Kidney (tissue), 14 donors: Measurements from ENCODE around the gene MAP7D3. TPM values are rescaled to one million over a fixed set of nuclear protein-coding genes. Genes with fewer than 3 reads are reported as not detected.

Experiments used
- DNase-seq, 5 donors: peaks; one replicate each; pipeline ENCODE4 v3.0.0-alpha.2; 2013 to 2020
- FAIRE-seq: peaks from 2 replicates; lab custom pipeline; 2012; peaks lifted over from hg19 to GRCh38; lab: Jason Lieb, UNC
- H3K27ac ChIP-seq, 2 donors: one replicate each; pipeline ENCODE4 v1.7.0; 2013; ENCODE audit warnings: low read depth in 2 of 2, low read length in 2 of 2, inconsistent platforms in 1 of 2
- H3K27me3 ChIP-seq: one replicate; pipeline ENCODE4 v1.7.1; 2013; ENCODE audit warnings: low read length, inconsistent platforms; ENCODE audit not compliant: control insufficient read depth, insufficient read depth
- H3K36me3 ChIP-seq, 3 donors: one replicate each; pipeline versions ENCODE4 v1.7.0 to v1.7.1; 2013; ENCODE audit warnings: low read length in 3 of 3, control low read depth in 1 of 3, inconsistent platforms in 1 of 3; ENCODE audit not compliant: insufficient read depth in 3 of 3, control insufficient read depth in 2 of 3
- H3K4me1 ChIP-seq, 3 donors: one replicate each; pipeline versions ENCODE4 v1.7.0 to v1.7.1; 2013; ENCODE audit warnings: low read length in 3 of 3, inconsistent platforms in 1 of 3, low read depth in 1 of 3; ENCODE audit not compliant: control insufficient read depth in 2 of 3, insufficient read depth in 2 of 3
- H3K4me3 ChIP-seq, 3 donors: one replicate each; pipeline versions ENCODE4 v1.7.0 to v1.8.1; 2013; ENCODE audit warnings: low read length in 3 of 3, control low read depth in 1 of 3, inconsistent platforms in 1 of 3
- H3K9ac ChIP-seq, 3 donors: one replicate each; pipeline versions ENCODE4 v1.7.0 to v1.7.1; 2013; ENCODE audit warnings: low read length in 3 of 3, control low read depth in 1 of 3, inconsistent platforms in 1 of 3
- H3K9me3 ChIP-seq, 3 donors: one replicate each; pipeline versions ENCODE4 v1.7.0 to v1.7.1; 2013; ENCODE audit warnings: low read length in 3 of 3, control low read depth in 1 of 3, inconsistent platforms in 1 of 3; ENCODE audit not compliant: control insufficient read depth in 2 of 3, insufficient read depth in 1 of 3
- CTCF ChIP-seq: IDR thresholded peaks from 3 replicates; pipeline ENCODE4 v1.5.1; 2012; ENCODE audit warnings: mild to moderate bottlenecking, moderate library complexity, borderline replicate concordance; ENCODE audit not compliant: insufficient read depth; ENCODE audit errors: extremely low read depth
- intact Hi-C: fragments of 100-400 bp; cut with DNase I; formaldehyde crosslinking; loops from one replicate; pipeline ENCODE4 v1.11.1; 2022
- polyA plus RNA-seq: library from polyadenylated mRNA; stranded (reverse); fragments of 350-450 nt; fragmentation: Illumina TruSeq; extraction: RNeasy Lipid Tissue Mini Kit (QIAGEN cat#74804); gene quantifications from one replicate; pipeline ENCODE4 v1.2.3, GENCODE V29; 2014; ENCODE audit warnings: low read depth, low replicate concordance; ENCODE audit not compliant: insufficient read depth
- total RNA-seq: library from RNA; stranded (reverse); fragmentation: NEBNext Ultra II Directional; extraction: Animal tissue kit (Norgen Biotek cat#: 25700); gene quantifications from one replicate; pipeline ENCODE4 v1.2.1, GENCODE V29; 2021
- donor health status: control.
- donor health status: control.
- donor health status: control.
- donor health status: control.
- donor health status: control.
- donor health status: DM: yes; HTN: yes; CAD: no.
- donor health status: Normal renal cell carcinoma (clear cell type).

MAP7D3 gene
- total and polyA plus RNA-seq, 2 donors from 2014 or later: 5.7 to 13.9 TPM

GRCh38 chrX:136166221-136166855, 84.9 kb downstream of the MAP7D3 start:
- H3K4me1 ChIP-seq: peaks cover 0 to 7% (median 0%) of the 10 kb centered on the region in 3 donors
- H3K9ac ChIP-seq: no peak overlapping the region
- H3K36me3 ChIP-seq: no peaks in the 10 kb centered on the region
- H3K27ac ChIP-seq: no peak overlapping the region
- no peaks in the 10 kb centered on the region for H3K9me3 ChIP-seq
- FAIRE-seq (no peak), DNase-seq (peak in 2 of 5 donors; percentile 16 to 47)
- H3K27me3 ChIP-seq: peaks cover 2% of the 10 kb centered on the region
- intact Hi-C loops: no loop called here
- no peak overlapping the region for H3K4me3 ChIP-seq
- peak; percentile 32 for TF ChIP-seq CTCF

GRCh38 chrX:136165406-136165805, 85.8 kb downstream of the MAP7D3 start:
- no peaks in the 10 kb centered on the region for H3K36me3 ChIP-seq
- intact Hi-C loops: no loop called here
- no peak overlapping the region for H3K4me3 ChIP-seq
- peaks cover 2% of the 10 kb centered on the region for H3K27me3 ChIP-seq
- TF ChIP-seq CTCF: no peak
- peaks cover 0 to 5% (median 0%) of the 10 kb centered on the region in 3 donors for H3K4me1 ChIP-seq
- H3K9ac ChIP-seq: no peak overlapping the region
- no peaks in the 10 kb centered on the region for H3K9me3 ChIP-seq
- DNase-seq (no peak), FAIRE-seq (no peak)
- no peak overlapping the region for H3K27ac ChIP-seq

- no peaks in the 10 kb centered on the region for H3K9me3 ChIP-seq
- no peak for FAIRE-seq
- H3K9ac ChIP-seq: no peak overlapping the region
- H3K36me3 ChIP-seq: no peaks in the 10 kb centered on the region
- H3K27me3 ChIP-seq: no peaks in the 10 kb centered on the region
- TF ChIP-seq CTCF: no peak
- no peak for DNase-seq
- H3K4me1 ChIP-seq: peaks cover 0 to 2% (median 0%) of the 10 kb centered on the region in 3 donors
- intact Hi-C loops: no loop called here
- no peak overlapping the region for H3K4me3 ChIP-seq
- no peak overlapping the region for H3K27ac ChIP-seq
Measured at GRCh38 chrX:136163689-136164088, 87.5 kb downstream of the MAP7D3 start.

Other genes with a start within 250 kb of the MAP7D3 start
- 168 TPM for gene FHL1, start 103.9 kb downstream of the MAP7D3 start, total RNA-seq
- 44.0 TPM for gene FHL1, start 103.9 kb downstream of the MAP7D3 start, polyA plus RNA-seq
- 0.13 TPM for gene ADGRG4, start 49.6 kb upstream of the MAP7D3 start, total RNA-seq
- not detected for gene ADGRG4, start 49.6 kb upstream of the MAP7D3 start, polyA plus RNA-seq
- not detected for gene BRS3, start 236.5 kb upstream of the MAP7D3 start, total RNA-seq
- gene BRS3, start 236.5 kb upstream of the MAP7D3 start, polyA plus RNA-seq: not detected
- 36.8 TPM for gene HTATSF1, start 246.2 kb upstream of the MAP7D3 start, total RNA-seq
- gene HTATSF1, start 246.2 kb upstream of the MAP7D3 start, polyA plus RNA-seq: 44.0 TPM